A549 (cell line): ENCODE results near the gene NFILZ. TPM values are rescaled to one million over a fixed set of nuclear protein-coding genes. Genes with fewer than 3 reads are reported as not detected.
A peak's percentile ranks its signal among the peaks of the same experiment; 100 is the strongest.

Source experiments
- ATAC-seq, 2 experiments: fragments of 200-7000 bp in 1 of 2; fragments of >200 bp in 1 of 2; cut with Nextera tagmentation in 1 of 2; cut with Tn5 transposase in 1 of 2; 3 replicates each; pipeline versions ENCODE4 v1.8.0 to v1.9.1; 2018 to 2020; ENCODE audit warnings: mild to moderate bottlenecking in 1 of 2, moderate library complexity in 1 of 2
- CTCF ChIA-PET: fragments of 300-600 bp; sonication (Branson Sonifier 250); formaldehyde crosslinking; extraction: SDS; loops from one replicate; lab custom pipeline; 2021; ENCODE audit warnings: antibody characterized with exemption, inconsistent platforms; lab: Yijun Ruan, JAX
- POLR2A ChIA-PET: fragments of 350-600 bp; formaldehyde crosslinking; extraction: SDS; loops from one replicate; lab custom pipeline; 2021; ENCODE audit warnings: antibody characterized with exemption, inconsistent platforms; lab: Yijun Ruan, JAX
- DNase-seq, 2 experiments: peaks; one replicate each; pipeline versions ENCODE4 v3.0.0 to v3.0.0-alpha.2; 2011 to 2016; ENCODE audit warnings: low read depth in 1 of 2, low spot score in 1 of 2
- FAIRE-seq: peaks from 2 replicates; lab custom pipeline; 2011; peaks lifted over from hg19 to GRCh38; lab: Jason Lieb, UNC
- H3K27ac ChIP-seq, 2 experiments: fragments of >200 bp; sonication (Bioruptor Twin); formaldehyde crosslinking; 3 replicates each; pipeline ENCODE4 v1.5.1; 2016 to 2017
- H3K4me1 ChIP-seq: fragments of >200 bp; sonication (Bioruptor Twin); formaldehyde crosslinking; 3 replicates; pipeline ENCODE4 v1.6.1; 2016
- H3K4me2 ChIP-seq: fragments of >200 bp; sonication (Bioruptor Twin); formaldehyde crosslinking; 3 replicates; pipeline ENCODE4 v1.6.1; 2016
- H3K4me3 ChIP-seq: fragments of >200 bp; sonication (Bioruptor Twin); formaldehyde crosslinking; 3 replicates; pipeline ENCODE4 v1.5.1; 2016
- H3K9me3 ChIP-seq: fragments of >200 bp; sonication (Bioruptor Twin); formaldehyde crosslinking; 3 replicates; pipeline ENCODE4 v1.6.1; 2016
- CEBPB ChIP-seq, 2 experiments: fragments of >200 bp in 1 of 2; sonication (Bioruptor Twin) in 1 of 2; formaldehyde crosslinking in 1 of 2; IDR thresholded peaks; 2 replicates each; pipeline ENCODE4 v1.6.1; 2012 to 2016
- CHD2 ChIP-seq: fragments of 150-350 bp; IDR thresholded peaks from 2 replicates; pipeline ENCODE4 v1.6.1; 2014; ENCODE audit warnings: low read length; ENCODE audit not compliant: partially characterized antibody
- CHD4 ChIP-seq: fragments of 200-600 bp; sonication (generic); IDR thresholded peaks from 2 replicates; pipeline ENCODE4 v1.6.1; 2016; ENCODE audit warnings: antibody characterized with exemption, mild to moderate bottlenecking, borderline replicate concordance
- CTCF ChIP-seq: fragments of >200 bp; sonication (Bioruptor Twin); formaldehyde crosslinking; IDR thresholded peaks from 3 replicates; pipeline ENCODE4 v1.5.1; 2016
- EHF ChIP-seq: fragments of 250-450 bp; sonication (Bioruptor Pico); IDR thresholded peaks from 2 replicates; pipeline ENCODE4 v1.5.0; 2020; ENCODE audit warnings: mild to moderate bottlenecking
- ESRRA ChIP-seq: fragments of 150-350 bp; IDR thresholded peaks from 2 replicates; pipeline ENCODE4 v1.6.1; 2014; ENCODE audit warnings: mild to moderate bottlenecking, low read length, borderline replicate concordance
- FOSL2 ChIP-seq, 2 experiments: fragments of 450-650 bp in 1 of 2; fragments of >200 bp in 1 of 2; sonication (Bioruptor Twin) in 1 of 2; formaldehyde crosslinking; IDR thresholded peaks; 2 replicates each; pipeline versions ENCODE4 v1.5.0 to v1.6.1; 2016 to 2020; ENCODE audit warnings: mild to moderate bottlenecking in 1 of 2, moderate library complexity in 1 of 2
- GATA3 ChIP-seq: IDR thresholded peaks from 2 replicates; pipeline ENCODE4 v1.6.1; 2012; ENCODE audit warnings: borderline replicate concordance
- HOXA7 ChIP-seq: fragments of 250-450 bp; sonication (Bioruptor Pico); IDR thresholded peaks from 2 replicates; pipeline ENCODE4 v1.5.0; 2020; ENCODE audit warnings: mild to moderate bottlenecking, moderate library complexity
- JUN ChIP-seq, 2 experiments: fragments of >200 bp; sonication (Bioruptor Twin); formaldehyde crosslinking; IDR thresholded peaks; 2 replicates in 1 of 2; 3 replicates in 1 of 2; pipeline ENCODE4 v1.6.1; 2016 to 2017
- JUNB ChIP-seq: fragments of >200 bp; sonication (Bioruptor Twin); formaldehyde crosslinking; IDR thresholded peaks from 2 replicates; pipeline ENCODE4 v1.6.1; 2016
- MAX ChIP-seq: IDR thresholded peaks from 2 replicates; pipeline ENCODE4 v1.6.1; 2012
- NPAS2 ChIP-seq: fragments of 250-450 bp; sonication (Bioruptor Pico); IDR thresholded peaks from 2 replicates; pipeline ENCODE4 v1.8.0; 2022; ENCODE audit warnings: mild to moderate bottlenecking, moderate library complexity, borderline replicate concordance
- PHF8 ChIP-seq: fragments of 200-600 bp; sonication (generic); IDR thresholded peaks from 2 replicates; pipeline ENCODE4 v1.6.1; 2016; ENCODE audit warnings: low read depth, mild to moderate bottlenecking, antibody characterized with exemption, moderate library complexity, borderline replicate concordance
- RAD21 ChIP-seq, 2 experiments: fragments of >200 bp in 1 of 2; sonication (Bioruptor Twin) in 1 of 2; formaldehyde crosslinking in 1 of 2; IDR thresholded peaks in 1 of 2; conservative IDR thresholded peaks in 1 of 2; 2 replicates in 1 of 2; 3 replicates in 1 of 2; pipeline ENCODE4 v1.6.1; 2012 to 2018; ENCODE audit warnings: inconsistent platforms in 1 of 2
- RCOR1 ChIP-seq: fragments of 150-350 bp; IDR thresholded peaks from 2 replicates; pipeline ENCODE4 v1.6.1; 2014; ENCODE audit warnings: antibody characterized with exemption, low read length, low read depth
- SMC3 ChIP-seq: fragments of >200 bp; sonication (Bioruptor Twin); formaldehyde crosslinking; IDR thresholded peaks from 3 replicates; pipeline ENCODE4 v1.6.1; 2018; ENCODE audit warnings: inconsistent platforms
- TP53 ChIP-seq: fragments of 250-450 bp; sonication (Bioruptor Pico); IDR thresholded peaks from 2 replicates; pipeline ENCODE4 v1.5.0; 2021; ENCODE audit warnings: mild to moderate bottlenecking, moderate library complexity
- USF2 ChIP-seq: fragments of 450-650 bp; IDR thresholded peaks from 2 replicates; pipeline ENCODE4 v1.6.1; 2014; ENCODE audit warnings: antibody characterized with exemption
- ZC3H11A ChIP-seq: fragments of 450-650 bp; IDR thresholded peaks from 2 replicates; pipeline ENCODE4 v1.6.1; 2014; ENCODE audit warnings: antibody characterized with exemption, mild to moderate bottlenecking
- WGBS: methylation state at CpG from one replicate; pipeline ENCODE4 v1.1.6; 2017; ENCODE audit errors: missing lambda C conversion rate; 5-methylcytosine and 5-hydroxymethylcytosine counted together
- polyA minus RNA-seq: library from RNA; depleted of rRNA, polyadenylated mRNA; stranded (reverse); fragments of >200 nt; gene quantifications from 2 replicates; pipeline ENCODE4 v1.2.3, GENCODE V29; 2011; rRNA and poly(A)+ RNA removed
- polyA plus RNA-seq, 4 experiments: library from polyadenylated mRNA; depleted of rRNA in 3 of 4; stranded (reverse); fragments of >200 nt; fragmentation: RNase III in 1 of 4; extraction: RNeasy Plus Mini Kit Qiagen cat#74134 plus additional on column Dnase treatment in 1 of 4; gene quantifications; 2 replicates in 3 of 4; 3 replicates in 1 of 4; pipeline ENCODE4 v1.2.3, GENCODE V29; 2011 to 2017

The NFILZ gene
- not detected in 2 replicates for polyA plus RNA-seq (2011; rRNA removed)
- not detected in 2 replicates for polyA plus RNA-seq (2012; cell fraction: cytosol; rRNA removed)
- polyA plus RNA-seq (2012; cell fraction: nucleus; rRNA removed): not detected in 2 replicates
- not detected in 3 replicates for polyA plus RNA-seq (2017; fragmentation: RNase III; extraction: RNeasy Plus Mini Kit Qiagen cat#74134 plus additional on column Dnase treatment)
- not detected in 2 replicates for polyA minus RNA-seq

- CTCF ChIA-PET: interaction anchor here (0.7 to 3.8 kb wide), 4 partner anchors 12 to 52 kb away, joined by 3 to 19 read pairs (median 4); no protein-coding TSS in a partner anchor
- 0 out of 3 replicates have a peak, but pooled peaks cover 5% of the 10 kb centered on the region for H3K9me3 ChIP-seq
- TF ChIP-seq CEBPB (IDR thresholded peaks at IDR 0.05) (no peak), JUNB (no peak), USF2 (no peak), GATA3 (no peak), ZC3H11A (no peak), EHF (no peak), JUN (IDR thresholded peaks at IDR 0.05) (no peak)
- H3K27ac ChIP-seq: peak within 1 kb of the TSS; percentile 94 to 98
- 93% methylated on average over 11 of the region's 11 CpGs for WGBS
- no peak for FAIRE-seq
- peak within 1 kb of the TSS; percentile 60 for H3K4me2 ChIP-seq
- no peak for DNase-seq
- no peak for ATAC-seq
- POLR2A ChIA-PET: interaction anchor here (0.7 kb wide), 1 partner anchor 10 kb away, joined by 3 read pairs; no protein-coding TSS in a partner anchor
- peaks cover 48% of the 10 kb centered on the region for H3K4me1 ChIP-seq
- H3K4me3 ChIP-seq: no peak within 1 kb of the TSS
Measured at GRCh38 chr19:8629996-8630683, at the start of gene NFILZ. NFILZ (plus strand) TSS chr19:8630633; CDS start chr19:8676766, 46,133 bp downstream.

GRCh38 chr19:8580710-8581281 is 49.6 kb upstream of the NFILZ start:
- Histone ChIP-seq H3K9me3 (no peaks in the 10 kb centered on the region), H3K27ac (peak overlapping the region; percentile 29 to 75; a peak in 5 of 6 replicates), H3K4me3 (no peak overlapping the region), H3K4me1 (peaks cover 30% of the 10 kb centered on the region), H3K4me2 (peak overlapping the region; percentile 35; the same call in 2 of the 3 replicates)
- ChIA-PET CTCF (interaction anchor here (0.5 to 5.2 kb wide), 49 partner anchors 8 to 1762 kb away, joined by 3 to 60 read pairs (median 4); partner anchors contain the start of gene ZNF414), POLR2A (interaction anchor here (0.6 to 3.5 kb wide), 3 partner anchors 67 to 229 kb away, joined by 3 to 18 read pairs (median 3); partner anchors contain the start of gene ZNF414)
- 13% methylated on average over 8 of the region's 21 CpGs for WGBS
- no peak for TF ChIP-seq RCOR1
- no peak for TF ChIP-seq JUNB
- TF ChIP-seq RAD21 (conservative IDR thresholded peaks at IDR 0.05 in 1 of 2, IDR thresholded peaks at IDR 0.05 in 1 of 2): peak; percentile 84 to 87
- TF ChIP-seq NPAS2 (CRISPR knock-in tag): no peak
- TF ChIP-seq SMC3: peak; percentile 85
- TF ChIP-seq CTCF: peak; percentile 96
- TF ChIP-seq CHD4: no peak
- TF ChIP-seq ESRRA: no peak
- TF ChIP-seq CHD2: no peak
- TF ChIP-seq PHF8: no peak
- TF ChIP-seq FOSL2 (IDR thresholded peaks at IDR 0.05): no peak
- TF ChIP-seq FOSL2 (CRISPR knock-in tag; IDR thresholded peaks at IDR 0.05): 0 out of 2 replicates have a peak, but pooled peaks have one; percentile 4
- no peak for TF ChIP-seq HOXA7 (CRISPR knock-in tag)
- TF ChIP-seq MAX: 0 out of 2 replicates have a peak, but pooled peaks have one; percentile 38
- TF ChIP-seq TP53 (CRISPR knock-in tag): no peak
- ATAC-seq (peak; percentile 57 to 74; a peak in 5 of 6 replicates), DNase-seq (peak; percentile 50 to 81), FAIRE-seq (no peak)
